Measurements from ENCODE around the gene UBL4A.

DNA sequence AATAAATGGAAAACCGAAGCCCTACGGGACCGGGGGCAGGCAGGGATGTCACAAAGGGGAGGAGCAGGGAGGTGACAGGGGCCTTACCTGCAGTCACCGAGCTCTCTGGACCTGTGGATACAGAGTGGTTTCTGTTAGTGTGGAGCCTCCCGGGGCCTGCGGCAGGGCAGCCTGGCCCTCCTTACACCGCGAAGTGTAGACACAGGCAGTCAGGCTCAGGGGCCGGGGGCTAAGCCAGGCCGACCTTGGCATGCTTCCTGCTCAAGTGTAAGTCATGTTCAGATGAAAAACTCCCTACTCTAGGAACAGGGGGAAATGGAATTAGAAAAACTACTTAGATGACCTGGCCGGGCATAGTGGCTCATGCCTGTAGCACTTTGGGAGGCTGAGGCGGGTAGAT lies 25.3 kb upstream of the UBL4A start:
- TF ChIP-seq, protein P1, sequence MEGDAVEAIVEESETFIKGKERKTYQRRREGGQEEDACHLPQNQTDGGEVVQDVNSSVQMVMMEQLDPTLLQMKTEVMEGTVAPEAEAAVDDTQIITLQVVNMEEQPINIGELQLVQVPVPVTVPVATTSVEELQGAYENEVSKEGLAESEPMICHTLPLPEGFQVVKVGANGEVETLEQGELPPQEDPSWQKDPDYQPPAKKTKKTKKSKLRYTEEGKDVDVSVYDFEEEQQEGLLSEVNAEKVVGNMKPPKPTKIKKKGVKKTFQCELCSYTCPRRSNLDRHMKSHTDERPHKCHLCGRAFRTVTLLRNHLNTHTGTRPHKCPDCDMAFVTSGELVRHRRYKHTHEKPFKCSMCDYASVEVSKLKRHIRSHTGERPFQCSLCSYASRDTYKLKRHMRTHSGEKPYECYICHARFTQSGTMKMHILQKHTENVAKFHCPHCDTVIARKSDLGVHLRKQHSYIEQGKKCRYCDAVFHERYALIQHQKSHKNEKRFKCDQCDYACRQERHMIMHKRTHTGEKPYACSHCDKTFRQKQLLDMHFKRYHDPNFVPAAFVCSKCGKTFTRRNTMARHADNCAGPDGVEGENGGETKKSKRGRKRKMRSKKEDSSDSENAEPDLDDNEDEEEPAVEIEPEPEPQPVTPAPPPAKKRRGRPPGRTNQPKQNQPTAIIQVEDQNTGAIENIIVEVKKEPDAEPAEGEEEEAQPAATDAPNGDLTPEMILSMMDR (IDR thresholded peaks at IDR 0.05): no peak
- TF ChIP-seq POLR2A (IDR thresholded peaks at IDR 0.05): no peak
